GM23248 (cell line): ENCODE data around the gene SLC48A1. TPM values are rescaled to one million over a fixed set of nuclear protein-coding genes. Genes with fewer than 3 reads are reported as not detected.

ENCODE experiments used
- DNase-seq: peaks from one replicate; pipeline ENCODE4 v3.0.0-alpha.2; 2015
- H2AFZ ChIP-seq: fragments of 200-600 bp; sonication (generic); 2 replicates; pipeline ENCODE4 v1.6.1; 2016; ENCODE audit warnings: antibody characterized with exemption
- H3F3A ChIP-seq: fragments of 200-600 bp; sonication (generic); 2 replicates; pipeline ENCODE4 v1.6.1; 2016; ENCODE audit warnings: mild to moderate bottlenecking, antibody characterized with exemption, mixed run types; ENCODE audit not compliant: insufficient read depth
- H3K27ac ChIP-seq: fragments of 200-600 bp; sonication (generic); 2 replicates; pipeline ENCODE4 v1.5.1; 2016; ENCODE audit warnings: mild to moderate bottlenecking
- H3K27me3 ChIP-seq: fragments of 200-600 bp; sonication (generic); replicated peaks from 2 replicates; pipeline ENCODE4 v1.6.1; 2016; ENCODE audit warnings: mild to moderate bottlenecking; ENCODE audit not compliant: insufficient read depth
- H3K36me3 ChIP-seq: fragments of 200-600 bp; sonication (generic); 2 replicates; pipeline ENCODE4 v1.6.1; 2016; ENCODE audit warnings: low read depth, mild to moderate bottlenecking
- H3K4me1 ChIP-seq: fragments of 200-600 bp; sonication (generic); 2 replicates; pipeline ENCODE4 v1.6.1; 2016; ENCODE audit warnings: mild to moderate bottlenecking; ENCODE audit not compliant: insufficient read depth
- H3K4me2 ChIP-seq: fragments of 200-600 bp; sonication (generic); one replicate; pipeline ENCODE4 v1.6.1; 2016; ENCODE audit warnings: mild to moderate bottlenecking; ENCODE audit not compliant: unreplicated experiment
- H3K4me3 ChIP-seq: fragments of 200-600 bp; sonication (generic); 2 replicates; pipeline ENCODE4 v1.5.1; 2016; ENCODE audit warnings: mild to moderate bottlenecking
- H3K79me2 ChIP-seq: fragments of 200-600 bp; sonication (generic); 2 replicates; pipeline ENCODE4 v1.6.1; 2016; ENCODE audit warnings: mild to moderate bottlenecking; ENCODE audit not compliant: insufficient read depth
- H3K9ac ChIP-seq: fragments of 200-600 bp; sonication (generic); 2 replicates; pipeline ENCODE4 v1.6.1; 2016; ENCODE audit warnings: mild to moderate bottlenecking
- H3K9me2 ChIP-seq: fragments of 200-600 bp; sonication (generic); 2 replicates; pipeline ENCODE4 v1.6.1; 2016; ENCODE audit warnings: mixed run types, mild to moderate bottlenecking, moderate library complexity; ENCODE audit not compliant: insufficient read depth
- H3K9me3 ChIP-seq: fragments of 200-600 bp; sonication (generic); one replicate; pipeline ENCODE4 v1.6.1; 2017; ENCODE audit warnings: low read depth
- H4K20me1 ChIP-seq: fragments of 200-600 bp; sonication (generic); 2 replicates; pipeline ENCODE4 v1.6.0; 2016; ENCODE audit not compliant: insufficient read depth
- EZH2 ChIP-seq: fragments of 200-600 bp; sonication (generic); IDR thresholded peaks from 2 replicates; pipeline ENCODE4 v1.6.1; 2018; ENCODE audit warnings: antibody characterized with exemption, mild to moderate bottlenecking; ENCODE audit not compliant: insufficient read depth, poor library complexity, severe bottlenecking
- EZH2phosphoT487 ChIP-seq: fragments of 200-600 bp; sonication (generic); IDR thresholded peaks from 2 replicates; pipeline ENCODE4 v1.6.1; 2018; ENCODE audit warnings: antibody characterized with exemption, moderate library complexity, mild to moderate bottlenecking, low read depth; ENCODE audit not compliant: insufficient read depth
- whole genome bisulfite sequencing, 2 experiments: methylation state at CpG; one replicate each; pipeline ENCODE4 v1.1.6; 2015 to 2017; ENCODE audit warnings: low lambda C conversion rate in 2 of 2, low coverage in 1 of 2; ENCODE audit errors: missing lambda C conversion rate in 2 of 2; 5-methylcytosine and 5-hydroxymethylcytosine counted together
- in situ Hi-C: fragments of 300-500 bp; cut with MboI; formaldehyde crosslinking; loops from 2 replicates; pipeline ENCODE4 v1.15.0; 2020
- polyA plus RNA-seq: library from polyadenylated mRNA; unstranded; fragments of >200 nt; fragmentation: Nextera tagmentation; extraction: Ambion mirVana; gene quantifications from 2 replicates; pipeline ENCODE4 v1.2.1, GENCODE V29; 2016
- total RNA-seq: library from RNA; depleted of rRNA; stranded (reverse); fragments of >200 nt; shearing (Covaris generic); gene quantifications from 2 replicates; pipeline ENCODE4 v1.2.3, GENCODE V29; 2014

Gene SLC48A1
- total and polyA plus RNA-seq, 2 experiments from 2014 or later, result 16.4 to 21.8 TPM

- Histone ChIP-seq H3K36me3 (no peaks in the 10 kb centered on the region), H3K27ac (no peak overlapping the region), H3K79me2 (no peaks in the 10 kb centered on the region), H4K20me1 (no peaks in the 10 kb centered on the region), H3K4me3 (no peak overlapping the region), H3K9ac (no peak overlapping the region), H3K4me1 (peaks cover 2% of the 10 kb centered on the region), H2AFZ (no peak overlapping the region), H3K27me3 (no peaks in the 10 kb centered on the region), H3K9me3 (no peaks in the 10 kb centered on the region), H3K9me2 (no peaks in the 10 kb centered on the region), H3F3A (no peaks in the 10 kb centered on the region), H3K4me2 (no peak overlapping the region)
- in situ Hi-C loops, result no loop called here
- peak; percentile 41 for DNase-seq
- 39 to 41% methylated on average over 7 of the region's 7 CpGs for WGBS, 2 experiments
- TF ChIP-seq EZH2phosphoT487 (no peak), EZH2 (no peak)
Measured at GRCh38 chr12:47742253-47742825, 30.7 kb upstream of the SLC48A1 start.

GRCh38 chr12:47743311-47743860 is 29.7 kb upstream of the SLC48A1 start:
- H3K9ac ChIP-seq, result no peak overlapping the region
- H3K9me3 ChIP-seq, result no peaks in the 10 kb centered on the region
- H4K20me1 ChIP-seq, result no peaks in the 10 kb centered on the region
- in situ Hi-C loops, result no loop called here
- WGBS, 2 experiments, result 61 to 81% methylated on average over 6 to 9 of the region's 9 CpGs
- H3K36me3 ChIP-seq, result no peaks in the 10 kb centered on the region
- H3K27me3 ChIP-seq, result no peaks in the 10 kb centered on the region
- H3K4me3 ChIP-seq, result no peak overlapping the region
- H3K79me2 ChIP-seq, result no peaks in the 10 kb centered on the region
- no peaks in the 10 kb centered on the region for H3F3A ChIP-seq
- no peak overlapping the region for H2AFZ ChIP-seq
- TF ChIP-seq EZH2phosphoT487 (no peak), EZH2 (no peak)
- no peak for DNase-seq
- no peak overlapping the region for H3K27ac ChIP-seq
- H3K4me2 ChIP-seq, result no peak overlapping the region
- H3K4me1 ChIP-seq, result no peaks in the 10 kb centered on the region
- no peaks in the 10 kb centered on the region for H3K9me2 ChIP-seq

- no peaks in the 10 kb centered on the region for H3K9me2 ChIP-seq
- 48 to 54% methylated on average over 9 to 10 of the region's 10 CpGs for WGBS, 2 experiments
- no peak overlapping the region for H3K9ac ChIP-seq
- in situ Hi-C loops, result no loop called here
- H3K36me3 ChIP-seq, result no peaks in the 10 kb centered on the region
- no peak overlapping the region for H3K4me3 ChIP-seq
- H3K27ac ChIP-seq, result no peak overlapping the region
- no peaks in the 10 kb centered on the region for H3K79me2 ChIP-seq
- TF ChIP-seq EZH2phosphoT487 (no peak), EZH2 (no peak)
- H3F3A ChIP-seq, result no peaks in the 10 kb centered on the region
- H3K9me3 ChIP-seq, result no peaks in the 10 kb centered on the region
- no peaks in the 10 kb centered on the region for H3K4me1 ChIP-seq
- no peak overlapping the region for H2AFZ ChIP-seq
- no peaks in the 10 kb centered on the region for H4K20me1 ChIP-seq
- DNase-seq, result no peak
- H3K27me3 ChIP-seq, result no peaks in the 10 kb centered on the region
- no peak overlapping the region for H3K4me2 ChIP-seq
Measured at GRCh38 chr12:47744005-47744651, 28.9 kb upstream of the SLC48A1 start.

GRCh38 chr12:47744778-47745436 is 28.1 kb upstream of the SLC48A1 start:
- no peaks in the 10 kb centered on the region for H3K9me3 ChIP-seq
- no peaks in the 10 kb centered on the region for H3K4me1 ChIP-seq
- H3K27me3 ChIP-seq, result no peaks in the 10 kb centered on the region
- no peak for TF ChIP-seq EZH2
- no peak for TF ChIP-seq EZH2phosphoT487
- no peaks in the 10 kb centered on the region for H3K9me2 ChIP-seq
- H3K9ac ChIP-seq, result no peak overlapping the region
- no peaks in the 10 kb centered on the region for H3K36me3 ChIP-seq
- H3F3A ChIP-seq, result no peaks in the 10 kb centered on the region
- no peak overlapping the region for H3K4me2 ChIP-seq
- H2AFZ ChIP-seq, result no peak overlapping the region
- DNase-seq, result no peak
- in situ Hi-C loops, result no loop called here
- WGBS, 2 experiments, result 89 to 90% methylated on average over 8 of the region's 8 CpGs
- H4K20me1 ChIP-seq, result no peaks in the 10 kb centered on the region
- no peaks in the 10 kb centered on the region for H3K79me2 ChIP-seq
- H3K27ac ChIP-seq, result no peak overlapping the region
- H3K4me3 ChIP-seq, result no peak overlapping the region
